Lung microvascular endothelial cell (primary cell): Measurements from ENCODE around the gene DHX16. TPM values are rescaled to one million over a fixed set of nuclear protein-coding genes. Genes with fewer than 3 reads are reported as not detected.

Experiments
- DNase-seq, 2 donors: peaks; one replicate each; pipeline versions ENCODE4 v3.0.0 to v3.0.0-alpha.2; 2010; ENCODE audit warnings: low read depth in 2 of 2
- total RNA-seq: library from RNA; depleted of rRNA; stranded (reverse); fragments of >200 nt; gene quantifications from 2 replicates; pipeline ENCODE4 v1.2.1, GENCODE V29; 2014

DHX16 gene
- total RNA-seq, 1 donor from 2014 or later = 32.5 TPM

DNA sequence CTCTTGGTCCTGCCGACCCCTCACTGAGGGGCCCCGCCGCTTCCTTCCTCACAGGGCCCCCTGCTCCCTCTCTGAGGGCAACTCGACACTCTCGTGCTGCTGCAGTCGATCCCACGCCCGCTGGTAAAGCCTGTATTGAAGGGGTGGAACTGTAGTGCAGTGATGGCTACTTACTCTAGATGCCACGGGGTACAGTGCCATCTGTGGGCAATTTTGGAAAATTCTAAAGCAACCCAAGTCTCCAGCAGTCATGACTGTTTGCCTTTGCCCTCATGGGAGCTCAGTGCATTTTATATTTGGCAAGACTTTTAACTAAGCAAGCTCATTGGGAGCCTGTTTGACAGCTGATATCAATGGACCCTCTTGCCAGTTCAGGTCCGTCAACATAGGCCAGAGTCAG lies 32.3 kb downstream of the DHX16 start:
- no peak for DNase-seq

DNA sequence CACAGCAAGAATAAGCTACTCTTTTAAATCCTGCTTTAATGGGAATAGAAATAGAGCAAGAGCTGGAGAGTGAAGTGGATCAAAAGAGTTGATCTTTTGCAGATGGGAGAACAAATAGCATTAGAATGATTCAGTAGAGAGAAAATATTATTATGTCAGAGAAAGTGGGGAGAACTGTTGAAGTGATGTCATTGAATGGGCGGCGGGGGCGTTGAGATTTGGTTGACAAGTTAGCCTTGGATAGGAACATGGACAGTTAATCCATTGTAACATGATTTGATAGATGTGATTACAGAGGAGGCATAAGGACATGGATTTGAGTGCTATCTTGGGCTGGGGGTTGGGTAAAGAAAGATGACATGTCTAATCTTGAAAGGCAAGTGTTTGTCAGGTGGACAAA lies 37.0 kb downstream of the DHX16 start:
- no peak for DNase-seq

DNA sequence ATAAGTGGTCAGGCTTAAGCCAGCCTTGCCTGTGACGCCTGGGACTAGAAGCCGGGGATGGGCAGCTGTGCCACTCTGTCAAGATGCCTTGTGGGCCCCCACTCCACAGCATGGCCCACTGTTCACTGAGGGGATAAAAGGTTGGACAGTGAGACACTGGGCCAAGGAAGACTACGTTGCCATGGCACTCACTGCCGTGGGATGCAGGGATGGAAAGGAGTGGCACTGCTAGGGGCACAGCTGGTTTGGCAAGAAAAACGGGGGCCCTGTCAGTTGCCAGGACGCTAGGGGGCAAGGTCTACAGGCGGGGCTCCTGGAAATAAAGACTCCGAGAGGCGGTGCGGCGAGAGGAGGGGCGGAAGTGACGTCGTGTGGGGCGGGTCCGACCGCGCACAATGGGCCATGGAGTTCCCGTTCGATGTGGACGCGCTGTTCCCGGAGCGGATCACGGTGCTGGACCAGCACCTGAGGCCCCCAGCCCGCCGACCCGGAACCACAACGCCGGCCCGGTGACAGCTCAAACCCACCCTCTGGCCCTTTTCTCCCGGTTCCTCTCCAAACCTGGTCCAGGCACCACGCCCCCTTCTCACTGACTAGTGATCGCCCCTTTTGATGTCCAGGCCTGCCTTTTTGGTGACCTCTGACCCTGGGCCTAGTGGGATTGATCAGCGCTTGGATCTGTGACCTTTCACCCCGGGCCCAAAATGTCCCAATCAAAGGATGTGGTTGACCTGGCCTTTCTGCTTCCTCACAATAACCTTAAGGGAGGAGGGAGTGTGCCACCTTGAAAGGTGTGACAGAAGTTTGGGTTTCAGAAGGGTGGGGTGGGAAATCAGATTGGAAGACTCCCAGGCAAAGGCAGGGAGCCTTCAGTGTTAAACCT lies 46.1 kb downstream of the DHX16 start, which contains the start of gene ATAT1:
TSS of gene ATAT1 (plus strand) at position 391 of the 883 bp plus-strand sequence.
- peak; percentile 84 to 90 for DNase-seq

DNA sequence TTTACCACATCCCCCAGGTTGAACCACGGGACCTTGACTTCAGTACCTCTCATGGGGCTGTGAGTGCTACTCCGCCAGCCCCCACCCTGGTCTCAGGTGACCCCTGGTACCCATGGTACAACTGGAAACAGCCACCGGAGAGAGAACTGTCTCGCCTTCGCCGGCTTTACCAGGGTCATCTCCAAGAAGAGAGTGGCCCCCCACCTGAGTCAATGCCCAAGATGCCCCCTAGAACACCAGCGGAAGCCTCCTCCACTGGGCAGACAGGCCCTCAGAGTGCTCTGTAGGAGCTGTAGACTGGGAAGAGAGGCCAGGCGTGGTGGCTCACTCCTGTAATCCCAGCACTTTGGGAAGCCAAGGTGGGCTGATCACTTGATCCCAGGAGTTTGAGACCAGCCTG lies 47.3 kb downstream of the DHX16 start:
- no peak for DNase-seq

DNA sequence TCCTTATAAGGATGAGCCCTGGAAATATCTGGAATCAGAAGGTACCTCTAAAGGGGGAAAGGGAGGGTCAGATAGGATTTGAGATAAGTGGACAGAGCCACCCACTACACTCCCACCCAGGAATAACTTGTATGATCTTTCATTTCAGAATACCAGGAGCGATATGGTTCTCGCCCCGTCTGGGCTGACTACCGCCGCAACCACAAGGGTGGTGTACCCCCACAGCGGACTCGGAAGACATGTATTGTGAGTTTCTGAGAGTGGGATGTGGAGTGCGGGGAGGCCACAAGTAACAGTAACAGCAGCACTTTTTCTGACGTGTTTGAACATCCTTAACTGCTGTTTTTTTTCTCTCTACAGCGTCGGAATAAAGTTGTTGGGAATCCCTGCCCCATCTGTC lies 53.2 kb downstream of the DHX16 start:
- no peak for DNase-seq

DNA sequence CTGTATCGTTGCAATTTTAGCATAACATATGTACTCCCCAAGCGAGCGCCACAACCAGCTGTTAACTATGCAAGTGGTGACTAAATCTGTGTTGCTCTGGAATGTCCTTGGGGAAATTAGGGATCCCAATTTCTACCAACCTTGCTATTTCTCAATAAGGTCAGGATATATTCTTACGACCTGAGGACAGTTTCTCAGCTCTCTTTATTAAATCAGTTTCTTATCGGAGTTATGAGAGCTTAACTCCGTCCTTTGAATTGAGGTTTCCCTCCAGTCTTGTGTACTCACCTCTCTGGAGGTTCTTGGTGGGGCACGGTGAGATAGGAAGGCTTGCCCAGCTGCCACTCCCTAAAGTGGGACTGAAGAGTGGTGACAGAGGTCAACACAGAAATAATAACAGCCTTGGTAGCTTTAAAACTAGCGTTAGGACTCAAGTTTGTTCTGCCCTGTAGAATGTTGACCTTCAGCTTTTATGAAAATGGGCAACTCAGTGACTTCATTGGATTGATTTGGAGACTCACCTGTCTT lies 54.5 kb downstream of the DHX16 start:
- no peak for DNase-seq

DNA sequence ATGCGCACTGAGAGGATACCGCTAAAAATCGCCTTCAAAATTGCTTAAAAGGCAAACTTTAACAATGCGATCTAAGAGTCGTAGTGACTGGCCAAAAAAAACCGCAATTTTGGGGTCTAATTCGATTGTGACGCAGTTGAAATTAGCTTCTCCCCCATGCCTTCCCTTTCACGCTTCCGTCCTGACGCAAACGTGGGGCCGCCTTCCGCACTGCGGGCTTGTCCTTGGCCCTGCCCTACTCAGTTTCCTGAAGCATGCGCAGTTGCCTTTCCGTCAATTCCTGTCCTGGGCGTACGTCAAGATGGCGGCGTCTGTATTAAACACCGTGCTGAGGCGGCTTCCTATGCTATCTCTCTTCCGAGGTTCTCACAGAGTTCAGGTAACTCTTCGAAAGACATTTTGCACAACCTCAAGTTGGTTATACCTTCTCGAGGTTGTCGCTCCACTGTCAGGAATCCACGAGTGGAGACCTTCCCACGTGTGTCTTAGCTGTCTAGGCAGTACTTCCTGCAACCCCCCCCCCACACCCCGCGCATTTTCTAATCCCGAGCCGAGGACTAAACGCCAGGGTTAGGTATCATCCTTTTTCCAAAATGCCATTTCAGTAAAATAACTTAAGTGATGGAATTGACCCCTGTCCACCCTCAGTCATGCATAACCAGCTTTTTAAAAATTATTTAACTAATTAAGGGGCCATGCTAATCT lies 55.1 kb downstream of the DHX16 start, which contains the start of gene MRPS18B:
TSS of gene MRPS18B (plus strand) at position 276 of the 705 bp plus-strand sequence. CDS start at position 302, 26 bp downstream.
- DNase-seq = peak; percentile 99

DNA sequence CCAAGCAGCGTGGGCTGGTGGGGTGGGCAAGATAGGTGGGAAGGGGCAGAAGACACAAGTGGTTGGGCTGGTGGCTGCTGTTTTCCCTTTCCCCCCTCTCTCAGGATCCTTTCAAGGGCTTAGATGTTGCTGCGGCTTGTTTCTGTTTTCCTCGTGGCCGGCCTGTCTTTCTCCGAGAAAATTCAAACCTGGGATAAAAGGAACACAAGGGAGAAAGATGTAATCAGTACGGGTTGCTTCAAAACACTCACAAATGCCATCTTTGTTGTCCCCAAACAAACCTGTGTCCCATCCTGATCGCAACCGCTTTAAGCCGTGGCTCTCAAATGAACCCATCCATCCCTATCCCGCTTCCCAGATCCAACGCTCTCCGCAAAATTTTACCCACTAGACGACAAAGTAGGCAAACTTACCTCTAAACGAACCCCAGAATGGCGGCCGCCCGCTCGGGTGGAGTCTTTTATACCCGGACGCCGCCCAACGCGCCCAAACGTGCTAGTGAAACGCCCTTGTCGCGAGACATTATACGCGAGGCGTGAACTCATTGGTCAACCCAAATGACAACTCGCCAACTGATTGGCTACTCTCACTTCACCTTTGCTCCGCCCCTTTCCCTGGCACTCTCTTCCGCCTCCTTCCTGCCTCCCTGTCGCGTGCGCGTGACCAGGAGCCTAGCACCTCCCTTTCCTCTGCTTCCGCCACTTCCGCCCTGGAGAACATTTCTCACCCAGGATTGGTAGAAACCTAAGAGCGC lies 55.8 kb downstream of the DHX16 start, which contains the start of gene PPP1R10:
TSS of gene PPP1R10 (minus strand) at position 433 of the 754 bp plus-strand sequence. CDS start 7,299 bp downstream, outside the sequence.
- peak; percentile 100 for DNase-seq

DNA sequence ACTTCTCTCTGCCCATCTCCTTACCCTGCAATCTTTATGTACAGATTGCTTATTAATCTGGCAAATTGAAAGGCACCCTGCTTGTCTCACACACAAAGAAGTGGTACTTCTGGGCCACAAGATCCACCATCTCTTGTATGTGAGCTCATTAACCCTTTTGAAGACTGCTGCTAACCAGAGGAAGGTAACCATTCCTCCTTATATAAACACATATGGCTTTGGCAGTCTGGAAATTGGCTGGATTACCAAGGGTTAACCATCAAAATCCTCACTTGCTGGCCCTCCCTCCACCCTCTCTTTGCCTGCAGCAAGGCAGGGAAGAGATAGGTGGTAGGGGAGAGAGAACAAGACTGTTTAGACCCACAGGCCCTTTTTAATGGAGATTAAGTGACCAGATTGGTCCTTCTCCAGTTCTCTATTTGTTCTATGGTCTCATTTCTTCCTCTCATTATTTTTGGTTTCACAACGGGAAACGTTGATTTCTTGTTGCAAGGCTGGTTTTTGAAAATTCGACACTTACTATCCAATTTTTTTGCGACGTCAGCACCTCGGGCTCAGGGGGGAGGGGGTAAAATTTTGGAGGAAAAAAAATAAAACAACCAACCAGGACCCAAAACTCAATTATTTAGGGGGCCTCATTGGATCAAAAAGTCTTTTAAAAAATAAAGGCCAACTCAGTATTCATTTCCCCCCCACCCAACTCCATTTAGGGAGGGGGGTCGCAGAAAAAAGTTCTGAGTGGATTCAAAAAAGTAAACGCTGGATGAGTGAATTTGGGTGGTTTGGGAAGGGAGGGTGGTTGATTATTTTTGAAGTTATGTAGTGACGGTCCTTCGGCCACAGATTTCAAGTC lies 56.6 kb downstream of the DHX16 start:
- DNase-seq = peak; percentile 21 to 26

DNA sequence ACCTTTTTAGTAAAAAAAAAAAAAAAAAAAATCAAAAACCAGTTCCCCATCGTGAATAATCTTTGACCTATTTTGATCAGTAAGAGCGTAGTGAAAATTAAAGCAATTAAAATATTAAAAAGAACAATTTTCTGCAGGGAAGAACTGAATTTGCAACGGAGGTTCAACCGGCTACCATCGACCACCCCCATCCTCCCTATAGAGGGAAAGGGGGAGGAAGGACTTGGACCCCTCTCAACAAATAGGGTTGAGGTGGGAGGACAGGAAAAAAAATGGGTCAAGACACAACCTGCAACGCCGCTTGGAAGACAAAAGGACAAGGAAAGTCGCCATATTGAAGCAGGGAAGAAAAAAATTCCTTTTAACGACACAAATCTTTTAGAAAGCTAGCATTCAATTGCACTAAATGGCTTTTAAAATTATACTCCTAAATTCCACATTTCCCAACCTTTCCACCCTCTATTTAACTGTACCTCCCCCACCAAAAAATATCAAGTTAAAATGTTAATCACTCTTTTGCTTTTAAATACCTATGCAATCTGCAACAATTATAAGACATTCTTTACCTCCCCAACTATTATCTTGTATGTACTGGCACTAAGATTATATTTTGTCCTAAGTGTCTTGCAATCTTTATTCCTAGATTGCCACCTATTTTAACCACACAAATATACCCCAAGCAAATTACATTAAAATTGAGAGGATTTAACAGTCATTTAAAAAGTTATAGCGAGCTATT lies 57.4 kb downstream of the DHX16 start:
- peak; percentile 60 to 84 for DNase-seq

DNA sequence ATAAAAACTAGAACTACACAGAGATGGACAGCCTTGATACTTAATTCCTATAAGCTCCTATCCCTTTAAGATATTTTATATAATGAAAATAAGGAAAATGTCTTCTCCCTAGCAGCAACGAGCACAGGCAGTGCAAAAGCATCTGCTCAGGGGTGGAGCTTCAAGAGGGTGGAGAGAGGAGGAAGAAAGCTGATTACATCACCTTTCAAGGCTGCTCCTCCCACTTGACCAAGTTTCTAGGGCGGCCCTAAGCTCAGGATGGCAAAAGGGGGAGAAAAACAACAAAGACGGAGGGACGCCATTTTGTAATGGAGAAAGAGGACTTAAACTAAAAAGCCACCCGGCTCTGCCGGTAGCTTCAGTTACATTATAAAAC lies 58.0 kb downstream of the DHX16 start:
- DNase-seq = peak; percentile 92 to 98

DNA sequence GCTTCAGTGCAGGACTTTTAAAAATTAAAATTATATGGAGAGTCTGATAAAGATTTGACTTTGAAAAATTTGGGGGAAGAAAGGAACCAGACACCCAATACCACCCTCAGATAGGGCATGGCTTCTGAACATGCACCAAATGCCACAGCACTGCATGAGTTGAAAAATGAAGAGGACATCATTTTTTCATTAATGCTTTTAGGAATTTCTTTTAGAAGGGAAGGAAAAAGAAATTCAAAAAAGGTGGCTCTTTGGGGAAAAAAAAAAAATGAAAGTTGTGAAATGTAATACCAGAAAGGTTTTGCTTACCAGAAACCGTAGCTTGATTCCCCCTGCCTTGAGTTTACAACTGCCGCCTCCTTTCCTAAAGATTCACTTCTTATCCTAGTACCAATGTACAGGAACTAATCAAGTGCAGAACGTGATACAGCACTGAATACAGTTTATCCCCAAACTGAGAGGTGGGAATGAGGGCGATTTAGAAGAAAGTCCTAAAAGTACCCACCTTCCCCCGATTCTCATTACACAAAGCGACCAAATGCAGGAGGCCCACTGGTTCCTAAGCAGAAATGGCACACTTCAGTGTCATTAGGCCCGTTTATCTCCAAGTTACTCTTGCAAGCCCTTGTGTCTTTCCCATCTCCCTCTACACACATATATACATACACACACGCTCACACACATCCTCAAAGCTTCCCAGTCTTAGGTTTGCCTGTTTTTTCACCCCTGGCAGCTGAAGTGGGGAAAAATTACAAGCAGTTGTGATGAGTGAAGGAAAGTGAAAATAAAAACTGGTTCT lies 58.6 kb downstream of the DHX16 start:
- no peak for DNase-seq

DNA sequence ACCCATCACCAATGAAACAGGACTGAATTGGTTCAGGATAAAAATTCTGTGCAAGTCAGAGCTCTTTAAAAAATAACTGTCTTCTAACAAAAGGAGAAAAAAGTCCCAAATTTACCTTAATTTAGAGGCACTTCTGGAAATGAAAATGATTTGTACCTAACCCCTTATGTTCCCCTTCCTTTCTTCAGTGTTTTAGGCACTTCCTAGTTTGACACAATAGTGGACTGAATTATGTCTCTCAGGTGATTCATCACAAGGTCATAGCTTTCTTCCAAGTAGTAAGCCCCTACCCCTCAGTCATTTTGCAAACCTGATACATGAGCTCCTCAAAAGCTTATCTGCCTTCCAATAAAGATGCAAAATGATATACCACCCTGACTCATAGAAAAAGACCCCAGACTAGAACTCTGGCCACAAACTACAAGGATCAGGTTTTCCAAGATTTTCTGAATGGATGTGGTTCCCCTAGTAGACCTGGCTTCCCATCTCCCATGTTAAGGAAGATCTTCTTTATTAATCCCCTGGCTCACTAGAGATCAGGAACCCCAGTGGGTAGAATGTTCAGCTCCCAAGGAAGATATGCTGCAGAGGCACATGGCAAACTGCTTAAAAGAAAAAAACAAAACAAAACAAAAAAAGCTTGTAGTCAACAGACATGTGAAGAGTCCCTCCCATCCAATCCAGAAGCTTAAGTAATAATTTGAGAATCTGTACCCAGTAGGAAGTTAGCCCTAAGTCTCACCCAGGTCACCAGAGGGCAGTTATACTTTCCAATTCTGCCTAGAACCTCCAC lies 59.4 kb downstream of the DHX16 start:
- no peak for DNase-seq

DNA sequence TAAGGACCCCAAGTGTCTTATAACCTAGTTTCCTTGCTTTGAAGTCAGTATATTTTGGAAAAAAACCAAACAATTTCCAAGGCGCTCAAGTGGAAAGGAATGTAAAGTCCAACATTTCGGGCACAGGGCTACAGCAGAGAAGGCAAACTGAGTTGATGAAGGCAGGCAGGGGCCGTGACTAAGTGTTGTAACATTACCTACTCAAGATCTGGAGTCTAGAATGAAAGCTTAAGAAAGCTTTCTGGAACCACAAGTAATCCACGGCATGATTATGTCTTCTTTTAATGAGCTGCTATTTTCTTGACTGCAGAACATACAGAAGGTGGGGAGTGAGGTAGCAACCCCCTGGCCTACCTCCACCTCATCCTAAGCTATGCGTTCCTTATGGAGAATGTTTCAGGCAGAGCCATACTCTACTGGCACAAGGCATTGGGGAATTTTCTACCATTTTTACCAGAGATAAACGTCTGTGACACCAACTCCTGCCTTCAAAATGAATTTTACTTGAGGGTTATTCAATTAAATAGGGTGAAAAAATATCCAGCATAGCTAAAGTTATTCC lies 60.0 kb downstream of the DHX16 start:
- DNase-seq = no peak

DNA sequence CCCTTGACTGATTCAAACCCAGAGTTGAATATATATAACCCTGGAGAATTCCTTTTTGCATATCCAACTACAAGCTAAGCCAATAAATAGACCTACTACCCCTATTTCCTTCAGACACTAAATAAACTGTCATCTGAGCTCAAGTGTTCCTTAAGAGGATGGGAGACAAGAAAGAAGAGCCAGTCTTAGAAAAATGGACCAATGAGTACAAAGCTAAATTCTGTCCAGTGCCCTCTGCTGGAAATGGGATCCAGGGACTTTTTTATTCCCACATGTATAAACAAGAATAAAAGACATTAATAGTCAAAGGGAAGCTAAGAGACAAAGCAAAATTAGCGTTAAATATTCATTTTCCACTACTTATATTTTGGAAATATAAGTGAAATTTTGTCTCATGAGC lies 60.6 kb downstream of the DHX16 start:
- DNase-seq = peak; percentile 38 to 52

DNA sequence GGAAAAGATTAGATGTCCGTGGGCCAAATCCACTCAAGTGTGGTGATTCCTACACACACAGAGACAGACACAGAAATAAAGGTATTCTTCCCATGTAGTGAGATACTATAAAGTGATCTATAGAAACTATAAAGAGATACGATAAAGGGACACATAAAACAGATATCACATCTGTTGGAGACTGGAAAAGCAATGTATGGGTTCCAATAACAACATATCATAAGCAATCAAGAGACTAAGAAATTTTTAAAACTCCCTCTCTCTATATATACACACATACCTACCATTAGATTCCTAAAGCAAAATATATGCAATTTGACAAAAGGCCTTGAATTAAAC lies 61.0 kb downstream of the DHX16 start:
- DNase-seq = no peak

DNA sequence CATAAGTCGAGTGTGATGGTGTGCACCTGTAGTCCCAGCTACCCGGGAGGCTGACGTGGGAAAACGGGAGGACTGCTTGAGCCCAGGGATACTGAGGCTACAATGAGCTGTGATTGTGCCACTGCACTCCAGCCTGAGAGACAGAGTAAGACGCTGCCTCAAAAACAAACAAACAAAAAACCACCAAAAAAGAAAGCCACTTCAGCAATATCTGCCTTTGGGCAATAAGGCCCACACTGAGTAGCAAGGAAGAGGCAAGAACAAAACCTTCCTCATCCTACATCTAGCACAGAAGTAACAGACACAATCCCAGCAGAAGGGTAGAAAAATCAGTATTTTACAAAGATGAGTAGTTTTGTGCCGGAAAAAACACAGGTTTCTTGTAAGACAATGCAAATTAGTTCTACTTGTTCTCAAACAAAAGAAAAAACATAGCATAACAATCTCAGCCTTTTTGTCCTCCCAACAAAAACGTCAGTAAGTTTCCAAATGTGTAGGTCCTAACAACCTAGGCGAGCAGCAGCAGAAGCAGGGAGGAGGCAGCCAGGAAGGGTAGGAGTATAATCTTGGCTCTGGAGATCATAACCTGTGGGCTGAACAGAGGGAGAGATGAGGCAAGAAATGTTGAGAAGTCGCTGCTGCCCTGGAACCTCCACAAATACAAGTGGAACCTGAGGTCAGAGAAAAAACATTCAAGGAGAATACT lies 61.5 kb downstream of the DHX16 start:
- DNase-seq = no peak
